ENCODE data around the gene TUNAR. TPM values are rescaled to one million over a fixed set of nuclear protein-coding genes. Genes with fewer than 3 reads are reported as not detected.

TUNAR gene
- total and polyA plus RNA-seq, 4 donors: 0.01 to 0.09 TPM; not detected in 2

DNA sequence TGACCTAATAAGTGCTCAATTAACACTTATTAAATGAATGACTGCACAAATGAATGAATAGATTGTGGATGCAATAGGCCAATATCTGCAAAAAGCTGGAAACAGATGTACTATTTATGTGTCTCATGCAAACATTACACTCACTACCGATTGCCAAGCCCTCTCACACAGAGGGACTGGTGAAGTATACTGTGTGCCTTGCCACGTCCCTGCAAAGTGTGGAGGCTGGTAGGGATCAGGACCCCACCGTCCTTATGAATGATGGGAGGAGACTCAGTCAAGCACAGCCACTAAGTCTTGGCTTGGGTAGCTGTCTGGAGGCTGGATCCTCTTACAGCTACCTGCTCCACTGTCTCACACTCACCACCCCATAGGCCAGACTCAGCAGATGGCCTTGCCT lies 3.9 kb upstream of the TUNAR start:
- ATAC-seq (ENCODE audit: insufficient read depth, low FRiP score): no peak
- no peaks in the 10 kb centered on the region for H3K36me3 ChIP-seq (ENCODE audit: control insufficient read depth in 4 of 4, insufficient read depth in 4 of 4, low read length in 4 of 4)
- H3K4me3 ChIP-seq: no peak overlapping the region
- 65 to 77% methylated on average over 3 of the region's 3 CpGs for WGBS, 2 donors
- H3K9ac ChIP-seq (ENCODE audit: insufficient read depth in 1 of 2, low read length in 2 of 2): no peak overlapping the region
- H3K27me3 ChIP-seq (ENCODE audit: control insufficient read depth in 3 of 3, insufficient read depth in 3 of 3, low read length in 2 of 3): peaks cover 25 to 41% (median 33%) of the 10 kb centered on the region in 3 donors
- peaks cover 0 to 7% (median 0%) of the 10 kb centered on the region in 4 donors for H3K9me3 ChIP-seq (ENCODE audit: control insufficient read depth in 4 of 4, insufficient read depth in 3 of 4, low read length in 3 of 4)
- TF ChIP-seq, protein P1, sequence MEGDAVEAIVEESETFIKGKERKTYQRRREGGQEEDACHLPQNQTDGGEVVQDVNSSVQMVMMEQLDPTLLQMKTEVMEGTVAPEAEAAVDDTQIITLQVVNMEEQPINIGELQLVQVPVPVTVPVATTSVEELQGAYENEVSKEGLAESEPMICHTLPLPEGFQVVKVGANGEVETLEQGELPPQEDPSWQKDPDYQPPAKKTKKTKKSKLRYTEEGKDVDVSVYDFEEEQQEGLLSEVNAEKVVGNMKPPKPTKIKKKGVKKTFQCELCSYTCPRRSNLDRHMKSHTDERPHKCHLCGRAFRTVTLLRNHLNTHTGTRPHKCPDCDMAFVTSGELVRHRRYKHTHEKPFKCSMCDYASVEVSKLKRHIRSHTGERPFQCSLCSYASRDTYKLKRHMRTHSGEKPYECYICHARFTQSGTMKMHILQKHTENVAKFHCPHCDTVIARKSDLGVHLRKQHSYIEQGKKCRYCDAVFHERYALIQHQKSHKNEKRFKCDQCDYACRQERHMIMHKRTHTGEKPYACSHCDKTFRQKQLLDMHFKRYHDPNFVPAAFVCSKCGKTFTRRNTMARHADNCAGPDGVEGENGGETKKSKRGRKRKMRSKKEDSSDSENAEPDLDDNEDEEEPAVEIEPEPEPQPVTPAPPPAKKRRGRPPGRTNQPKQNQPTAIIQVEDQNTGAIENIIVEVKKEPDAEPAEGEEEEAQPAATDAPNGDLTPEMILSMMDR (IDR thresholded peaks at IDR 0.05; ENCODE audit: control extremely low read depth, extremely low read depth): no peak
- peaks cover 0 to 3% (median 0%) of the 10 kb centered on the region in 5 donors for H3K4me1 ChIP-seq (ENCODE audit: control insufficient read depth in 5 of 5, insufficient read depth in 5 of 5, low read length in 5 of 5)
- H3K27ac ChIP-seq (ENCODE audit: low read depth in 1 of 2, low read length in 1 of 2): no peak overlapping the region
- DNase-seq: no peak

DNA sequence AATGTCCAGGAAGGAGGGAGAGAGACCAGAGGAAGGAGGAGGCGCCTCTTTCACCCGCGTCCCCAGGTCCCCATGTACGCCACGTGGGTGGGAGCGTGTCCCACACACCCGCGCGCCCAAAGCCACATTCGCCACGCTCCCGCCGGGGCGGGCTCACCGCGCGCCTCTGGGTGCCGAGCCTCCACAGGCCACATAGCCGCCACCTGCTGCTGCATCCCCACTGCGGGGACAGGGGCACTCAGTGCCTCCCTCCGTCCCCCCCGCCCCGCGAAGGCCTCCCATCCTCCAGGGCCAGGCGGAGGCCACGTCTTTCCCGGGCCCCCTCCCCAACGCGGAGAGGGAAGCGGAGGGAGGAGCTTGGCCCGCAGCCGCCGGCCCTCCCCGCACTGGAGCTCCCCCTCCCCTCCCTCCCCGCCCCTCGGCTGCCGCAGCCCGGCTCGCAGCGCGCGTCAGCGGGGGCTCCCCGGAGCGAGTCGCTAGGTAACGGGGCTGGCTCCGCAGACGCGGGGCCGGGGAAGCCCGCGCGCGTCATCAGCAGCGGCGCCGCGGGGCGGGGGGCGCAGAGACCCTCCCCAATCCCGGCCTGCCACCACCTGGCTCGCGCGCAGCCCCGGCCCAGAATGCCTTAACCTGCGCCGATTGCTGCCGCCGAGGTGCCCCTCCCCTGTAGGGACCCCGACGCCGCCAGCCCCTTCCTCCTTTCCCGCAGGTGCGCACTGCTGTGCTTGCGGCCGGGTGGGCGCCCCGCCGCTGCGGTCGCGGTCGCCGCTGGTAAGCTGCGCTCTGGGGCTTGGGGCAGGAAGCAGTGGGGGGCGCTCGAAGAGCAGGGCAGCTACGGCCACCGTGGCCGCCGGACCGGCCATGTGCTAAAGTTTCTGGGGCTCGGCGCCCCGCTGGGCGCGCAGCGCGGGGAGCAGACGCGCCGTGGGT lies 536 bp upstream of the TUNAR start:
- H3K9me3 ChIP-seq (ENCODE audit: control insufficient read depth in 4 of 4, insufficient read depth in 3 of 4, low read length in 3 of 4): peaks cover 0 to 8% (median 0%) of the 10 kb centered on the region in 4 donors
- H3K27me3 ChIP-seq (ENCODE audit: control insufficient read depth in 3 of 3, insufficient read depth in 3 of 3, low read length in 2 of 3): peaks cover 42 to 70% (median 45%) of the 10 kb centered on the region in 3 donors
- H3K4me3 ChIP-seq: no peak overlapping the region
- H3K27ac ChIP-seq (ENCODE audit: low read depth in 1 of 2, low read length in 1 of 2): no peak overlapping the region
- TF ChIP-seq, protein P1 (IDR thresholded peaks at IDR 0.05; ENCODE audit: control extremely low read depth, extremely low read depth): no peak
- H3K36me3 ChIP-seq (ENCODE audit: control insufficient read depth in 4 of 4, insufficient read depth in 4 of 4, low read length in 4 of 4): no peaks in the 10 kb centered on the region
- DNase-seq: no peak
- no peak overlapping the region for H3K9ac ChIP-seq (ENCODE audit: insufficient read depth in 1 of 2, low read length in 2 of 2)
- 1 to 3% methylated on average over 55 to 103 of the region's 103 CpGs for WGBS, 2 donors
- ATAC-seq (ENCODE audit: insufficient read depth, low FRiP score): no peak
- peaks cover 0 to 3% (median 0%) of the 10 kb centered on the region in 5 donors for H3K4me1 ChIP-seq (ENCODE audit: control insufficient read depth in 5 of 5, insufficient read depth in 5 of 5, low read length in 5 of 5)

DNA sequence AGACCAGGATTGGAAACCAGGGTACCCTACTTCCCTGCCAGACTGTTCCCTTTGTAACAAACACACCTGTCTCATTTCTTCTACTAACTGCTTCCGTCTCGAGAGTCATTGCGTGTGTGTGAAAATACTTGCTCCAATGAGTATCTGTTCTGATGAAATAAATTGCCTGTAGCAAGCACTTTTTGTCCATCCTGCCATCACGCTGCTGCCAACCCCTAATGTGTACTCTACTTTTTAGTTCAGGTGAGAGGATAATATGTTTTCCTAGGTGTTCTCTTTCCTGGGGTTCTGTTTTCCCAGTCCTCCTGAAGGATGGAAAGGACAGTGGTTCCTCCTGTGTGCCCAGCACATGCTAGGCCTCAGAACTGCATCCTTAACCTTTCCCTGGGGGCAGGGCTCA lies 1.0 kb downstream of the TUNAR start:
- H3K4me1 ChIP-seq (ENCODE audit: control insufficient read depth in 5 of 5, insufficient read depth in 5 of 5, low read length in 5 of 5): peaks cover 0 to 3% (median 0%) of the 10 kb centered on the region in 5 donors
- H3K27me3 ChIP-seq (ENCODE audit: control insufficient read depth in 3 of 3, insufficient read depth in 3 of 3, low read length in 2 of 3): peaks cover 42 to 74% (median 48%) of the 10 kb centered on the region in 3 donors
- no peak overlapping the region for H3K27ac ChIP-seq (ENCODE audit: low read depth in 1 of 2, low read length in 1 of 2)
- no peak overlapping the region for H3K9ac ChIP-seq (ENCODE audit: insufficient read depth in 1 of 2, low read length in 2 of 2)
- TF ChIP-seq, protein P1 (IDR thresholded peaks at IDR 0.05; ENCODE audit: control extremely low read depth, extremely low read depth): no peak
- ATAC-seq (ENCODE audit: insufficient read depth, low FRiP score) (no peak), DNase-seq (no peak)
- WGBS, 2 donors: 76 to 87% methylated on average over 4 of the region's 4 CpGs
- no peak overlapping the region for H3K4me3 ChIP-seq
- H3K36me3 ChIP-seq (ENCODE audit: control insufficient read depth in 4 of 4, insufficient read depth in 4 of 4, low read length in 4 of 4): no peaks in the 10 kb centered on the region
- H3K9me3 ChIP-seq (ENCODE audit: control insufficient read depth in 4 of 4, insufficient read depth in 3 of 4, low read length in 3 of 4): peaks cover 0 to 8% (median 0%) of the 10 kb centered on the region in 4 donors

Measured in lung (tissue), 12 donors.